HL-60 (cell line): ENCODE measurements around the gene TPGS2.

Experiments
- GABPA ChIP-seq: IDR thresholded peaks from 2 replicates; pipeline ENCODE4 v1.6.1; 2012; ENCODE audit warnings: low read depth
- POLR2AphosphoS5 ChIP-seq: IDR thresholded peaks from 2 replicates; pipeline ENCODE4 v1.6.1; 2012; ENCODE audit warnings: low read depth
- SPI1 ChIP-seq: IDR thresholded peaks from 2 replicates; pipeline ENCODE4 v1.6.1; 2012; ENCODE audit warnings: low read depth, mild to moderate bottlenecking, borderline replicate concordance
- TF ChIP-seq, protein P1 (sequence below): IDR thresholded peaks from one replicate; pipeline ENCODE4 v1.5.1; 2011; ENCODE audit warnings: low read length, control low read depth, inconsistent platforms; ENCODE audit not compliant: insufficient read depth
- TF ChIP-seq, protein P2 (sequence below): IDR thresholded peaks from 2 replicates; pipeline ENCODE4 v1.6.1; 2012; ENCODE audit warnings: low read depth; ENCODE audit not compliant: insufficient replicate concordance

DNA sequence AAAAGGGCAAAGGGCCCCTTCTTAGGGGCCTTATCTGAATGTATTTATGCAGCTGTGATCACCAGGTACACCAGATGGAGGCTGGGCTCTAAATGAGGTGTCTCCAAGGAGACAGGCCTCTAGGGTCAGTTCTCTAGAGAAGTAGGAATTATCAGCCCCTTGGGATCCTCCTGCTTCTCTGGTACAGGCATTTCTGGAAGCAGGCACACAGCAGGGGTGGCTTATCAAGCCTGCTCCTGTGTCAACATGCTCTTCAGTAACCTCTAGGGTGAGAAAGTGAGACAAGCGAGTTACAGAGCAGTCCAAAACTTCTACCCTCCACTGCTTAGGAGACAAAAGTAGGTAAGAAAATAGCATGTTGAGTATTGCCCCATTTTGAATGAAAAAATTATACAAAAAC lies 13.8 kb downstream of the TPGS2 start:
- TF ChIP-seq, protein P1, sequence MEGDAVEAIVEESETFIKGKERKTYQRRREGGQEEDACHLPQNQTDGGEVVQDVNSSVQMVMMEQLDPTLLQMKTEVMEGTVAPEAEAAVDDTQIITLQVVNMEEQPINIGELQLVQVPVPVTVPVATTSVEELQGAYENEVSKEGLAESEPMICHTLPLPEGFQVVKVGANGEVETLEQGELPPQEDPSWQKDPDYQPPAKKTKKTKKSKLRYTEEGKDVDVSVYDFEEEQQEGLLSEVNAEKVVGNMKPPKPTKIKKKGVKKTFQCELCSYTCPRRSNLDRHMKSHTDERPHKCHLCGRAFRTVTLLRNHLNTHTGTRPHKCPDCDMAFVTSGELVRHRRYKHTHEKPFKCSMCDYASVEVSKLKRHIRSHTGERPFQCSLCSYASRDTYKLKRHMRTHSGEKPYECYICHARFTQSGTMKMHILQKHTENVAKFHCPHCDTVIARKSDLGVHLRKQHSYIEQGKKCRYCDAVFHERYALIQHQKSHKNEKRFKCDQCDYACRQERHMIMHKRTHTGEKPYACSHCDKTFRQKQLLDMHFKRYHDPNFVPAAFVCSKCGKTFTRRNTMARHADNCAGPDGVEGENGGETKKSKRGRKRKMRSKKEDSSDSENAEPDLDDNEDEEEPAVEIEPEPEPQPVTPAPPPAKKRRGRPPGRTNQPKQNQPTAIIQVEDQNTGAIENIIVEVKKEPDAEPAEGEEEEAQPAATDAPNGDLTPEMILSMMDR: no peak
- TF ChIP-seq POLR2AphosphoS5 (no peak), GABPA (no peak), SPI1 (no peak)
- TF ChIP-seq, protein P2, sequence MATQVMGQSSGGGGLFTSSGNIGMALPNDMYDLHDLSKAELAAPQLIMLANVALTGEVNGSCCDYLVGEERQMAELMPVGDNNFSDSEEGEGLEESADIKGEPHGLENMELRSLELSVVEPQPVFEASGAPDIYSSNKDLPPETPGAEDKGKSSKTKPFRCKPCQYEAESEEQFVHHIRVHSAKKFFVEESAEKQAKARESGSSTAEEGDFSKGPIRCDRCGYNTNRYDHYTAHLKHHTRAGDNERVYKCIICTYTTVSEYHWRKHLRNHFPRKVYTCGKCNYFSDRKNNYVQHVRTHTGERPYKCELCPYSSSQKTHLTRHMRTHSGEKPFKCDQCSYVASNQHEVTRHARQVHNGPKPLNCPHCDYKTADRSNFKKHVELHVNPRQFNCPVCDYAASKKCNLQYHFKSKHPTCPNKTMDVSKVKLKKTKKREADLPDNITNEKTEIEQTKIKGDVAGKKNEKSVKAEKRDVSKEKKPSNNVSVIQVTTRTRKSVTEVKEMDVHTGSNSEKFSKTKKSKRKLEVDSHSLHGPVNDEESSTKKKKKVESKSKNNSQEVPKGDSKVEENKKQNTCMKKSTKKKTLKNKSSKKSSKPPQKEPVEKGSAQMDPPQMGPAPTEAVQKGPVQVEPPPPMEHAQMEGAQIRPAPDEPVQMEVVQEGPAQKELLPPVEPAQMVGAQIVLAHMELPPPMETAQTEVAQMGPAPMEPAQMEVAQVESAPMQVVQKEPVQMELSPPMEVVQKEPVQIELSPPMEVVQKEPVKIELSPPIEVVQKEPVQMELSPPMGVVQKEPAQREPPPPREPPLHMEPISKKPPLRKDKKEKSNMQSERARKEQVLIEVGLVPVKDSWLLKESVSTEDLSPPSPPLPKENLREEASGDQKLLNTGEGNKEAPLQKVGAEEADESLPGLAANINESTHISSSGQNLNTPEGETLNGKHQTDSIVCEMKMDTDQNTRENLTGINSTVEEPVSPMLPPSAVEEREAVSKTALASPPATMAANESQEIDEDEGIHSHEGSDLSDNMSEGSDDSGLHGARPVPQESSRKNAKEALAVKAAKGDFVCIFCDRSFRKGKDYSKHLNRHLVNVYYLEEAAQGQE: no peak
